GM23338 (cell line): Measurements from ENCODE around the gene FOXN4.

ENCODE experiments used
- CREB1 ChIP-seq: fragments of 250-450 bp; sonication (Bioruptor Pico); IDR thresholded peaks from 2 replicates; pipeline ENCODE4 v1.5.0; 2020; ENCODE audit warnings: low read depth, mild to moderate bottlenecking, moderate library complexity
- EZH2 ChIP-seq: fragments of 200-600 bp; sonication (generic); IDR thresholded peaks from one replicate; pipeline ENCODE4 v1.8.0; 2017; ENCODE audit warnings: antibody characterized with exemption, mild to moderate bottlenecking, low read depth; ENCODE audit not compliant: unreplicated experiment
- EZH2phosphoT487 ChIP-seq: fragments of 200-600 bp; sonication (generic); IDR thresholded peaks from one replicate; pipeline ENCODE4 v1.8.1; 2018; ENCODE audit warnings: antibody characterized with exemption; ENCODE audit not compliant: unreplicated experiment
- JUNB ChIP-seq: IDR thresholded peaks from one replicate; pipeline ENCODE4 v1.6.1; 2016; ENCODE audit warnings: antibody characterized with exemption; ENCODE audit not compliant: unreplicated experiment
- NANOG ChIP-seq: IDR thresholded peaks from 2 replicates; pipeline ENCODE4 v1.6.1; 2016; ENCODE audit warnings: antibody characterized with exemption, borderline replicate concordance
- POLR2AphosphoS5 ChIP-seq: IDR thresholded peaks from 2 replicates; pipeline ENCODE4 v1.6.1; 2016; ENCODE audit warnings: antibody characterized with exemption, low read depth
- STAT1 ChIP-seq: IDR thresholded peaks from one replicate; pipeline ENCODE4 v1.6.1; 2016; ENCODE audit warnings: antibody characterized with exemption; ENCODE audit not compliant: unreplicated experiment
- ZNF114 ChIP-seq: fragments of 250-450 bp; sonication (Bioruptor Pico); IDR thresholded peaks from 2 replicates; pipeline ENCODE4 v1.5.0; 2020; ENCODE audit warnings: mild to moderate bottlenecking, moderate library complexity
- ZNF331 ChIP-seq: fragments of 250-450 bp; sonication (Bioruptor Pico); IDR thresholded peaks from 2 replicates; pipeline ENCODE4 v1.5.0; 2020; ENCODE audit warnings: low read depth, mild to moderate bottlenecking, moderate library complexity
- TF ChIP-seq, protein P1 (sequence below), 2 experiments: fragments of 200-600 bp in 1 of 2; sonication (generic) in 1 of 2; conservative IDR thresholded peaks; 2 replicates each; pipeline versions ENCODE4 v1.5.1 to v1.6.1; 2016 to 2017; ENCODE audit warnings: antibody characterized with exemption in 2 of 2, low read depth in 2 of 2, mild to moderate bottlenecking in 2 of 2, moderate library complexity in 1 of 2
- TF ChIP-seq, protein P2 (sequence below): IDR thresholded peaks from one replicate; pipeline ENCODE4 v1.6.1; 2018; ENCODE audit warnings: antibody characterized with exemption; ENCODE audit not compliant: unreplicated experiment
- TF ChIP-seq, protein P3 (sequence below): IDR thresholded peaks from 2 replicates; pipeline ENCODE4 v1.6.1; 2016; ENCODE audit warnings: antibody characterized with exemption
- TF ChIP-seq, protein P4 (sequence below): fragments of 250-450 bp; sonication (Bioruptor Pico); IDR thresholded peaks from 2 replicates; pipeline ENCODE4 v1.5.0; 2020; ENCODE audit warnings: mild to moderate bottlenecking, moderate library complexity

DNA sequence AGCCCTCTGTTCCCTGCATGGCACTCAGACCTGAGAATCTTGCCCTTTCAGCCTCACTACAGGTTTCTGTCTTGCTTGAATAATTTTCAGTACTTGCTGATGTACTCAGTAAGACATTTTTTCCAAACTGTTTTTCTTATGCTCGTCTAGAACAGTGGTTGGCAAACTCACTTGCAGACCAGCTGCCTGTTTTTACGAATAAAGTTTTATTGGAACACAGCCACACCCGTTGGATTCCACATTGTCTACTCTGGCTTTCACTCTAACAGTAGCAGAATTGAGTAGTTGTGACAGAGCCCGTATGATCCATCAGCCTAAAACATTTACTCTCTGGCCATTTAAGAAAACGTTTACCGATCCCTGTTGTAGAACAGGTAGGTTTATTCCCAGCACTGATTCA is 72.8 kb downstream of the FOXN4 start:
- TF ChIP-seq, protein P1, sequence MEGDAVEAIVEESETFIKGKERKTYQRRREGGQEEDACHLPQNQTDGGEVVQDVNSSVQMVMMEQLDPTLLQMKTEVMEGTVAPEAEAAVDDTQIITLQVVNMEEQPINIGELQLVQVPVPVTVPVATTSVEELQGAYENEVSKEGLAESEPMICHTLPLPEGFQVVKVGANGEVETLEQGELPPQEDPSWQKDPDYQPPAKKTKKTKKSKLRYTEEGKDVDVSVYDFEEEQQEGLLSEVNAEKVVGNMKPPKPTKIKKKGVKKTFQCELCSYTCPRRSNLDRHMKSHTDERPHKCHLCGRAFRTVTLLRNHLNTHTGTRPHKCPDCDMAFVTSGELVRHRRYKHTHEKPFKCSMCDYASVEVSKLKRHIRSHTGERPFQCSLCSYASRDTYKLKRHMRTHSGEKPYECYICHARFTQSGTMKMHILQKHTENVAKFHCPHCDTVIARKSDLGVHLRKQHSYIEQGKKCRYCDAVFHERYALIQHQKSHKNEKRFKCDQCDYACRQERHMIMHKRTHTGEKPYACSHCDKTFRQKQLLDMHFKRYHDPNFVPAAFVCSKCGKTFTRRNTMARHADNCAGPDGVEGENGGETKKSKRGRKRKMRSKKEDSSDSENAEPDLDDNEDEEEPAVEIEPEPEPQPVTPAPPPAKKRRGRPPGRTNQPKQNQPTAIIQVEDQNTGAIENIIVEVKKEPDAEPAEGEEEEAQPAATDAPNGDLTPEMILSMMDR (conservative IDR thresholded peaks at IDR 0.05; ENCODE audit: low read depth in 2 of 2) = no peak
- TF ChIP-seq POLR2AphosphoS5 = no peak
- no peak for TF ChIP-seq EZH2
- TF ChIP-seq ZNF331 (CRISPR knock-in tag) = no peak
- TF ChIP-seq, protein P2, sequence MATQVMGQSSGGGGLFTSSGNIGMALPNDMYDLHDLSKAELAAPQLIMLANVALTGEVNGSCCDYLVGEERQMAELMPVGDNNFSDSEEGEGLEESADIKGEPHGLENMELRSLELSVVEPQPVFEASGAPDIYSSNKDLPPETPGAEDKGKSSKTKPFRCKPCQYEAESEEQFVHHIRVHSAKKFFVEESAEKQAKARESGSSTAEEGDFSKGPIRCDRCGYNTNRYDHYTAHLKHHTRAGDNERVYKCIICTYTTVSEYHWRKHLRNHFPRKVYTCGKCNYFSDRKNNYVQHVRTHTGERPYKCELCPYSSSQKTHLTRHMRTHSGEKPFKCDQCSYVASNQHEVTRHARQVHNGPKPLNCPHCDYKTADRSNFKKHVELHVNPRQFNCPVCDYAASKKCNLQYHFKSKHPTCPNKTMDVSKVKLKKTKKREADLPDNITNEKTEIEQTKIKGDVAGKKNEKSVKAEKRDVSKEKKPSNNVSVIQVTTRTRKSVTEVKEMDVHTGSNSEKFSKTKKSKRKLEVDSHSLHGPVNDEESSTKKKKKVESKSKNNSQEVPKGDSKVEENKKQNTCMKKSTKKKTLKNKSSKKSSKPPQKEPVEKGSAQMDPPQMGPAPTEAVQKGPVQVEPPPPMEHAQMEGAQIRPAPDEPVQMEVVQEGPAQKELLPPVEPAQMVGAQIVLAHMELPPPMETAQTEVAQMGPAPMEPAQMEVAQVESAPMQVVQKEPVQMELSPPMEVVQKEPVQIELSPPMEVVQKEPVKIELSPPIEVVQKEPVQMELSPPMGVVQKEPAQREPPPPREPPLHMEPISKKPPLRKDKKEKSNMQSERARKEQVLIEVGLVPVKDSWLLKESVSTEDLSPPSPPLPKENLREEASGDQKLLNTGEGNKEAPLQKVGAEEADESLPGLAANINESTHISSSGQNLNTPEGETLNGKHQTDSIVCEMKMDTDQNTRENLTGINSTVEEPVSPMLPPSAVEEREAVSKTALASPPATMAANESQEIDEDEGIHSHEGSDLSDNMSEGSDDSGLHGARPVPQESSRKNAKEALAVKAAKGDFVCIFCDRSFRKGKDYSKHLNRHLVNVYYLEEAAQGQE = no peak
- TF ChIP-seq EZH2phosphoT487 = no peak
- TF ChIP-seq, protein P3, sequence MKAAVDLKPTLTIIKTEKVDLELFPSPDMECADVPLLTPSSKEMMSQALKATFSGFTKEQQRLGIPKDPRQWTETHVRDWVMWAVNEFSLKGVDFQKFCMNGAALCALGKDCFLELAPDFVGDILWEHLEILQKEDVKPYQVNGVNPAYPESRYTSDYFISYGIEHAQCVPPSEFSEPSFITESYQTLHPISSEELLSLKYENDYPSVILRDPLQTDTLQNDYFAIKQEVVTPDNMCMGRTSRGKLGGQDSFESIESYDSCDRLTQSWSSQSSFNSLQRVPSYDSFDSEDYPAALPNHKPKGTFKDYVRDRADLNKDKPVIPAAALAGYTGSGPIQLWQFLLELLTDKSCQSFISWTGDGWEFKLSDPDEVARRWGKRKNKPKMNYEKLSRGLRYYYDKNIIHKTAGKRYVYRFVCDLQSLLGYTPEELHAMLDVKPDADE = no peak
- TF ChIP-seq JUNB = no peak
- no peak for TF ChIP-seq CREB1 (CRISPR knock-in tag)
- no peak for TF ChIP-seq ZNF114 (CRISPR knock-in tag)
- TF ChIP-seq, protein P4, sequence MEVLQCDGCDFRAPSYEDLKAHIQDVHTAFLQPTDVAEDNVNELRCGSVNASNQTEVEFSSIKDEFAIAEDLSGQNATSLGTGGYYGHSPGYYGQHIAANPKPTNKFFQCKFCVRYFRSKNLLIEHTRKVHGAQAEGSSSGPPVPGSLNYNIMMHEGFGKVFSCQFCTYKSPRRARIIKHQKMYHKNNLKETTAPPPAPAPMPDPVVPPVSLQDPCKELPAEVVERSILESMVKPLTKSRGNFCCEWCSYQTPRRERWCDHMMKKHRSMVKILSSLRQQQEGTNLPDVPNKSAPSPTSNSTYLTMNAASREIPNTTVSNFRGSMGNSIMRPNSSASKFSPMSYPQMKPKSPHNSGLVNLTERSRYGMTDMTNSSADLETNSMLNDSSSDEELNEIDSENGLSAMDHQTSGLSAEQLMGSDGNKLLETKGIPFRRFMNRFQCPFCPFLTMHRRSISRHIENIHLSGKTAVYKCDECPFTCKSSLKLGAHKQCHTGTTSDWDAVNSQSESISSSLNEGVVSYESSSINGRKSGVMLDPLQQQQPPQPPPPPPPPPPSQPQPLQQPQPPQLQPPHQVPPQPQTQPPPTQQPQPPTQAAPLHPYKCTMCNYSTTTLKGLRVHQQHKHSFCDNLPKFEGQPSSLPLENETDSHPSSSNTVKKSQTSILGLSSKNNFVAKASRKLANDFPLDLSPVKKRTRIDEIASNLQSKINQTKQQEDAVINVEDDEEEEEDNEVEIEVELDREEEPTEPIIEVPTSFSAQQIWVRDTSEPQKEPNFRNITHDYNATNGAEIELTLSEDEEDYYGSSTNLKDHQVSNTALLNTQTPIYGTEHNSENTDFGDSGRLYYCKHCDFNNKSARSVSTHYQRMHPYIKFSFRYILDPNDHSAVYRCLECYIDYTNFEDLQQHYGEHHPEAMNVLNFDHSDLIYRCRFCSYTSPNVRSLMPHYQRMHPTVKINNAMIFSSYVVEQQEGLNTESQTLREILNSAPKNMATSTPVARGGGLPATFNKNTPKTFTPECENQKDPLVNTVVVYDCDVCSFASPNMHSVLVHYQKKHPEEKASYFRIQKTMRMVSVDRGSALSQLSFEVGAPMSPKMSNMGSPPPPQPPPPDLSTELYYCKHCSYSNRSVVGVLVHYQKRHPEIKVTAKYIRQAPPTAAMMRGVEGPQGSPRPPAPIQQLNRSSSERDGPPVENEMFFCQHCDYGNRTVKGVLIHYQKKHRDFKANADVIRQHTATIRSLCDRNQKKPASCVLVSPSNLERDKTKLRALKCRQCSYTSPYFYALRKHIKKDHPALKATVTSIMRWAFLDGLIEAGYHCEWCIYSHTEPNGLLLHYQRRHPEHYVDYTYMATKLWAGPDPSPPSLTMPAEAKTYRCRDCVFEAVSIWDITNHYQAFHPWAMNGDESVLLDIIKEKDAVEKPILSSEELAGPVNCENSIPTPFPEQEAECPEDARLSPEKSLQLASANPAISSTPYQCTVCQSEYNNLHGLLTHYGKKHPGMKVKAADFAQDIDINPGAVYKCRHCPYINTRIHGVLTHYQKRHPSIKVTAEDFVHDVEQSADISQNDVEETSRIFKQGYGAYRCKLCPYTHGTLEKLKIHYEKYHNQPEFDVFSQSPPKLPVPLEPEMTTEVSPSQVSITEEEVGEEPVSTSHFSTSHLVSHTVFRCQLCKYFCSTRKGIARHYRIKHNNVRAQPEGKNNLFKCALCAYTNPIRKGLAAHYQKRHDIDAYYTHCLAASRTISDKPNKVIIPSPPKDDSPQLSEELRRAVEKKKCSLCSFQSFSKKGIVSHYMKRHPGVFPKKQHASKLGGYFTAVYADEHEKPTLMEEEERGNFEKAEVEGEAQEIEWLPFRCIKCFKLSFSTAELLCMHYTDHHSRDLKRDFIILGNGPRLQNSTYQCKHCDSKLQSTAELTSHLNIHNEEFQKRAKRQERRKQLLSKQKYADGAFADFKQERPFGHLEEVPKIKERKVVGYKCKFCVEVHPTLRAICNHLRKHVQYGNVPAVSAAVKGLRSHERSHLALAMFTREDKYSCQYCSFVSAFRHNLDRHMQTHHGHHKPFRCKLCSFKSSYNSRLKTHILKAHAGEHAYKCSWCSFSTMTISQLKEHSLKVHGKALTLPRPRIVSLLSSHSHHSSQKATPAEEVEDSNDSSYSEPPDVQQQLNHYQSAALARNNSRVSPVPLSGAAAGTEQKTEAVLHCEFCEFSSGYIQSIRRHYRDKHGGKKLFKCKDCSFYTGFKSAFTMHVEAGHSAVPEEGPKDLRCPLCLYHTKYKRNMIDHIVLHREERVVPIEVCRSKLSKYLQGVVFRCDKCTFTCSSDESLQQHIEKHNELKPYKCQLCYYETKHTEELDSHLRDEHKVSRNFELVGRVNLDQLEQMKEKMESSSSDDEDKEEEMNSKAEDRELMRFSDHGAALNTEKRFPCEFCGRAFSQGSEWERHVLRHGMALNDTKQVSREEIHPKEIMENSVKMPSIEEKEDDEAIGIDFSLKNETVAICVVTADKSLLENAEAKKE = no peak
- TF ChIP-seq STAT1 = no peak
- no peak for TF ChIP-seq NANOG
